HEK293 (cell line): Measurements from ENCODE around the gene MAP4K4.

ENCODE experiments used
- CTCF ChIA-PET: fragments of 350-600 bp; formaldehyde crosslinking; extraction: SDS; loops from one replicate; lab custom pipeline; 2021; ENCODE audit warnings: antibody characterized with exemption; lab: Yijun Ruan, JAX
- POLR2A ChIA-PET: fragments of 300-600 bp; formaldehyde crosslinking; extraction: SDS; loops from one replicate; lab custom pipeline; 2020; ENCODE audit warnings: antibody characterized with exemption, inconsistent platforms; lab: Yijun Ruan, JAX
- H3K27ac ChIP-seq: fragments of 200-500 bp; sonication (Bioruptor generic); 2 replicates; pipeline ENCODE4 v1.5.1; 2014; ENCODE audit warnings: low read depth, low read length, control low read depth, inconsistent platforms; ENCODE audit errors: extremely low read depth
- H3K36me3 ChIP-seq, 2 experiments: fragments of 200-500 bp in 1 of 2; sonication (Bioruptor generic) in 1 of 2; 1 replicate in 1 of 2; 2 replicates in 1 of 2; pipeline ENCODE4 v1.5.1; 2014 to 2017; ENCODE audit warnings: inconsistent platforms in 2 of 2, low read length in 2 of 2; ENCODE audit not compliant: control insufficient read depth in 2 of 2, insufficient read depth in 1 of 2
- H3K4me1 ChIP-seq: fragments of 200-500 bp; sonication (Bioruptor generic); 2 replicates; pipeline ENCODE4 v1.5.1; 2014; ENCODE audit warnings: mild to moderate bottlenecking, low read length, inconsistent platforms; ENCODE audit not compliant: control insufficient read depth, insufficient read depth
- H3K4me3 ChIP-seq: 2 replicates; pipeline ENCODE4 v1.5.1; 2011; ENCODE audit warnings: low read depth, mild to moderate bottlenecking, control low read depth, low read length, moderate library complexity
- H3K9me3 ChIP-seq: fragments of 200-500 bp; sonication (Bioruptor generic); 2 replicates; pipeline ENCODE4 v1.5.1; 2014; ENCODE audit warnings: low read depth, low read length, inconsistent platforms; ENCODE audit not compliant: control insufficient read depth, insufficient read depth
- ATF2 ChIP-seq: fragments of 450-650 bp; formaldehyde crosslinking; IDR thresholded peaks from 2 replicates; pipeline ENCODE4 v1.5.1; 2016; ENCODE audit warnings: missing biosample characterization, missing genetic modification characterization, low read depth
- BCL11B ChIP-seq: fragments of 450-650 bp; formaldehyde crosslinking; IDR thresholded peaks from 2 replicates; pipeline ENCODE4 v1.5.1; 2016; ENCODE audit warnings: low read depth, missing biosample characterization, missing genetic modification characterization
- EGR2 ChIP-seq: fragments of 450-650 bp; formaldehyde crosslinking; IDR thresholded peaks from 2 replicates; pipeline ENCODE4 v1.5.1; 2016; ENCODE audit warnings: low read depth, missing biosample characterization, missing genetic modification characterization
- HOXD13 ChIP-seq: sonication (generic); formaldehyde crosslinking; IDR thresholded peaks from 2 replicates; pipeline ENCODE4 v1.8.0; 2022; ENCODE audit warnings: missing genetic modification reagents, borderline replicate concordance
- IKZF3 ChIP-seq: fragments of 450-650 bp; IDR thresholded peaks from 2 replicates; pipeline ENCODE4 v1.5.0; 2018; ENCODE audit warnings: missing biosample characterization, mild to moderate bottlenecking, missing genetic modification characterization, moderate library complexity
- PRDM10 ChIP-seq: fragments of 450-650 bp; formaldehyde crosslinking; IDR thresholded peaks from 2 replicates; pipeline ENCODE4 v1.5.1; 2016; ENCODE audit warnings: missing biosample characterization, missing genetic modification characterization
- SCRT1 ChIP-seq: fragments of 450-650 bp; formaldehyde crosslinking; IDR thresholded peaks from 2 replicates; pipeline ENCODE4 v1.5.1; 2016; ENCODE audit warnings: missing biosample characterization, missing genetic modification characterization, borderline replicate concordance
- ZBTB8A ChIP-seq: fragments of 450-650 bp; formaldehyde crosslinking; IDR thresholded peaks from 2 replicates; pipeline ENCODE4 v1.5.1; 2016; ENCODE audit warnings: missing biosample characterization, missing genetic modification characterization
- ZNF16 ChIP-seq: fragments of 450-650 bp; formaldehyde crosslinking; IDR thresholded peaks from 2 replicates; pipeline ENCODE4 v1.5.1; 2016; ENCODE audit warnings: low read depth, missing biosample characterization, missing genetic modification characterization
- ZNF274 ChIP-seq, 2 experiments: fragments of 200-500 bp in 1 of 2; fragments of 450-650 bp in 1 of 2; sonication (Bioruptor generic) in 1 of 2; formaldehyde crosslinking in 1 of 2; IDR thresholded peaks; 2 replicates each; pipeline versions ENCODE4 v1.5.1 to v1.6.1; 2014 to 2016; ENCODE audit warnings: borderline replicate concordance in 1 of 2, inconsistent platforms in 1 of 2, low read length in 1 of 2, missing biosample characterization in 1 of 2, missing genetic modification characterization in 1 of 2
- ZNF280C ChIP-seq: fragments of 450-650 bp; formaldehyde crosslinking; IDR thresholded peaks from 2 replicates; pipeline ENCODE4 v1.5.1; 2016; ENCODE audit warnings: missing biosample characterization, missing genetic modification characterization
- ZNF366 ChIP-seq: fragments of 450-650 bp; formaldehyde crosslinking; conservative IDR thresholded peaks from 2 replicates; pipeline ENCODE4 v1.5.1; 2016; ENCODE audit warnings: missing biosample characterization, missing genetic modification characterization
- ZNF37A ChIP-seq: fragments of 450-650 bp; IDR thresholded peaks from 2 replicates; pipeline ENCODE4 v1.5.1; 2018; ENCODE audit warnings: missing biosample characterization, missing genetic modification characterization
- ZNF488 ChIP-seq: fragments of 450-650 bp; formaldehyde crosslinking; IDR thresholded peaks from 2 replicates; pipeline ENCODE4 v1.5.1; 2016; ENCODE audit warnings: missing biosample characterization, missing genetic modification characterization
- ZNF549 ChIP-seq: fragments of 450-650 bp; IDR thresholded peaks from 2 replicates; pipeline ENCODE4 v1.5.1; 2018; ENCODE audit warnings: missing biosample characterization, missing genetic modification characterization, mild to moderate bottlenecking, inconsistent platforms, moderate library complexity
- ZNF560 ChIP-seq: fragments of 450-650 bp; formaldehyde crosslinking; IDR thresholded peaks from 2 replicates; pipeline ENCODE4 v1.5.1; 2017; ENCODE audit warnings: missing biosample characterization, missing genetic modification characterization, borderline replicate concordance
- ZNF621 ChIP-seq: fragments of 450-650 bp; formaldehyde crosslinking; IDR thresholded peaks from 2 replicates; pipeline ENCODE4 v1.5.1; 2017; ENCODE audit warnings: missing biosample characterization, missing genetic modification characterization
- ZNF776 ChIP-seq: fragments of 450-650 bp; formaldehyde crosslinking; IDR thresholded peaks from 2 replicates; pipeline ENCODE4 v1.5.0; 2017; ENCODE audit warnings: missing biosample characterization, missing genetic modification characterization, borderline replicate concordance
- ZNF837 ChIP-seq: fragments of 450-650 bp; formaldehyde crosslinking; IDR thresholded peaks from 2 replicates; pipeline ENCODE4 v1.5.1; 2016; ENCODE audit warnings: missing biosample characterization, missing genetic modification characterization
- ZSCAN16 ChIP-seq: fragments of 450-650 bp; formaldehyde crosslinking; IDR thresholded peaks from 2 replicates; pipeline ENCODE4 v1.5.1; 2016; ENCODE audit warnings: missing biosample characterization, missing genetic modification characterization
- TF ChIP-seq, protein P1 (sequence below): fragments of 450-650 bp; formaldehyde crosslinking; IDR thresholded peaks from 2 replicates; pipeline ENCODE4 v1.5.1; 2016; ENCODE audit warnings: missing biosample characterization, missing genetic modification characterization
- TF ChIP-seq, protein P2 (sequence below): sonication (generic); formaldehyde crosslinking; IDR thresholded peaks from 2 replicates; pipeline ENCODE4 v1.8.1; 2022; ENCODE audit warnings: mild to moderate bottlenecking, moderate library complexity, missing genetic modification reagents
- TF ChIP-seq, protein P3 (sequence below): fragments of 450-650 bp; formaldehyde crosslinking; IDR thresholded peaks from 2 replicates; pipeline ENCODE4 v1.5.1; 2016; ENCODE audit warnings: missing biosample characterization, missing genetic modification characterization, borderline replicate concordance

Gene MAP4K4

DNA sequence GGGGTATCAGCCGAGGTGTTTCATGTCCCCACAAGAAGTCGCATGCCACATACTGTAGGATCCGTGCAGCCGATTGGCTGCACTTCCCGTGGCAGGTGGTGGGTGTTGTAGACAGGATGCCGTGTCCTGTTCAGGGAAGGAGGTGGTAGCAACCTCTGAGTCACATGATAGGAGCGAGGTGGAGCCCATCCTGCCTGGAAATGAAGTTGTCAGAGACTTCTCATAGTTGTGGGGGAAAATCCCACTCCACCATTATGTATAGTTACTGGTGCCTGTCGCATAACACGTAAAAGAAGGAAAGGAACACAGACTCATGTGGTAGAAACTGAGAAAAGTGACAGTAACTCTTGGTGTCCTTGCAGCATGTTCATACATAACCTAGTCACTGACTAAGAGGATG lies 202.9 kb downstream of the MAP4K4 start (continued):
- TF ChIP-seq ZNF280C (tag by site-specific recombination) (no peak), ZNF274 (IDR thresholded peaks at IDR 0.05; ENCODE audit: low read length) (no peak), ZNF274 (tag by site-specific recombination; IDR thresholded peaks at IDR 0.05; ENCODE audit: borderline replicate concordance) (no peak), IKZF3 (tag by site-specific recombination) (no peak), EGR2 (tag by site-specific recombination) (no peak), PRDM10 (tag by site-specific recombination) (no peak)
- TF ChIP-seq, protein P1, sequence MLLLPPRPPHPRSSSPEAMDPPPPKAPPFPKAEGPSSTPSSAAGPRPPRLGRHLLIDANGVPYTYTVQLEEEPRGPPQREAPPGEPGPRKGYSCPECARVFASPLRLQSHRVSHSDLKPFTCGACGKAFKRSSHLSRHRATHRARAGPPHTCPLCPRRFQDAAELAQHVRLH = no peak

DNA sequence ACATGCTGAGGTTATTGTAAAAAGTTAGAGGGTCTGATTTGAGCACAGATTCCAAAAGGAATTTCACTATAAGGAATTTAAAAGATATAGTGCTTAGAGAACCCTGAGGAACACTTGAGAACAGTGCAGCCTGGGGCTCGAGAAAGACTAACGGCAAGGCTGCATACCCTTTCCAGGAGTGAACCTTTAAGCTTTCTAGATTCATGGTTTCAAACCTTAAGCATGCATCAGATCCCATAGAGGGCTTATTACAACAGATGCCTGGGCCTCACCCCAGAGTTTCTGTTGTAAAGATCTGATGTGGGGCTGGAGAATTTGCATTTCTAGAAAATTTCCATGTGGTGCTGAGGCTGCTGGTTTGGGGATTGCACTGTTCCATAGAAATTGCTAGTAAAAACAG lies 203.7 kb downstream of the MAP4K4 start:
- POLR2A ChIA-PET = no interaction called here
- Histone ChIP-seq H3K4me1 (no peaks in the 10 kb centered on the region), H3K9me3 (no peaks in the 10 kb centered on the region), H3K27ac (no peak overlapping the region), H3K4me3 (no peak overlapping the region), H3K36me3 (peaks cover 0 to 16% of the 10 kb centered on the region in 2 experiments; a peak in 1 of 3 replicates)
- CTCF ChIA-PET = no interaction called here
- TF ChIP-seq HOXD13 (CRISPR knock-in tag) = no peak
- TF ChIP-seq, protein P2, sequence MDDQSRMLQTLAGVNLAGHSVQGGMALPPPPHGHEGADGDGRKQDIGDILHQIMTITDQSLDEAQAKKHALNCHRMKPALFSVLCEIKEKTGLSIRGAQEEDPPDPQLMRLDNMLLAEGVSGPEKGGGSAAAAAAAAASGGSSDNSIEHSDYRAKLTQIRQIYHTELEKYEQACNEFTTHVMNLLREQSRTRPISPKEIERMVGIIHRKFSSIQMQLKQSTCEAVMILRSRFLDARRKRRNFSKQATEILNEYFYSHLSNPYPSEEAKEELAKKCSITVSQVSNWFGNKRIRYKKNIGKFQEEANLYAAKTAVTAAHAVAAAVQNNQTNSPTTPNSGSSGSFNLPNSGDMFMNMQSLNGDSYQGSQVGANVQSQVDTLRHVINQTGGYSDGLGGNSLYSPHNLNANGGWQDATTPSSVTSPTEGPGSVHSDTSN (CRISPR knock-in tag) = no peak
- TF ChIP-seq ZNF37A (tag by site-specific recombination) = no peak
- no peak for TF ChIP-seq ZNF488 (tag by site-specific recombination)
- no peak for TF ChIP-seq ZNF549
- TF ChIP-seq ZBTB8A (tag by site-specific recombination) = no peak
- TF ChIP-seq ZNF837 (tag by site-specific recombination) = no peak
- no peak for TF ChIP-seq ZNF366 (tag by site-specific recombination)
- no peak for TF ChIP-seq ZNF16 (tag by site-specific recombination)
- TF ChIP-seq SCRT1 (tag by site-specific recombination) = no peak
- no peak for TF ChIP-seq ZNF621 (tag by site-specific recombination)
- TF ChIP-seq ATF2 (tag by site-specific recombination) = no peak
- no peak for TF ChIP-seq ZNF776 (tag by site-specific recombination)
- no peak for TF ChIP-seq BCL11B (tag by site-specific recombination)
- TF ChIP-seq ZNF560 (tag by site-specific recombination) = no peak
- TF ChIP-seq, protein P3, sequence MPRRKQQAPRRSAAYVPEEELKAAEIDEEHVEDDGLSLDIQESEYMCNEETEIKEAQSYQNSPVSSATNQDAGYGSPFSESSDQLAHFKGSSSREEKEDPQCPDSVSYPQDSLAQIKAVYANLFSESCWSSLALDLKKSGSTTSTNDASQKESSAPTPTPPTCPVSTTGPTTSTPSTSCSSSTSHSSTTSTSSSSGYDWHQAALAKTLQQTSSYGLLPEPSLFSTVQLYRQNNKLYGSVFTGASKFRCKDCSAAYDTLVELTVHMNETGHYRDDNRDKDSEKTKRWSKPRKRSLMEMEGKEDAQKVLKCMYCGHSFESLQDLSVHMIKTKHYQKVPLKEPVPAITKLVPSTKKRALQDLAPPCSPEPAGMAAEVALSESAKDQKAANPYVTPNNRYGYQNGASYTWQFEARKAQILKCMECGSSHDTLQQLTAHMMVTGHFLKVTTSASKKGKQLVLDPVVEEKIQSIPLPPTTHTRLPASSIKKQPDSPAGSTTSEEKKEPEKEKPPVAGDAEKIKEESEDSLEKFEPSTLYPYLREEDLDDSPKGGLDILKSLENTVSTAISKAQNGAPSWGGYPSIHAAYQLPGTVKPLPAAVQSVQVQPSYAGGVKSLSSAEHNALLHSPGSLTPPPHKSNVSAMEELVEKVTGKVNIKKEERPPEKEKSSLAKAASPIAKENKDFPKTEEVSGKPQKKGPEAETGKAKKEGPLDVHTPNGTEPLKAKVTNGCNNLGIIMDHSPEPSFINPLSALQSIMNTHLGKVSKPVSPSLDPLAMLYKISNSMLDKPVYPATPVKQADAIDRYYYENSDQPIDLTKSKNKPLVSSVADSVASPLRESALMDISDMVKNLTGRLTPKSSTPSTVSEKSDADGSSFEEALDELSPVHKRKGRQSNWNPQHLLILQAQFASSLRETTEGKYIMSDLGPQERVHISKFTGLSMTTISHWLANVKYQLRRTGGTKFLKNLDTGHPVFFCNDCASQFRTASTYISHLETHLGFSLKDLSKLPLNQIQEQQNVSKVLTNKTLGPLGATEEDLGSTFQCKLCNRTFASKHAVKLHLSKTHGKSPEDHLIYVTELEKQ (tag by site-specific recombination) = no peak
- no peak for TF ChIP-seq ZSCAN16 (tag by site-specific recombination)
